GM18519 (cell line): ENCODE results near the gene GLCE.
"Not testable (repeated sequence)": the region's sequence is repeated elsewhere in the genome, so short reads cannot be mapped to it uniquely, and the experiment has no call there.

Experiments used
- ATAC-seq: cut with Tn5 transposase; IDR thresholded peaks from one replicate; pipeline ENCODE4 v1.9.1; 2021; ENCODE audit warnings: mild to moderate bottlenecking, moderate library complexity; ENCODE audit not compliant: unreplicated experiment, low FRiP score

Gene GLCE

DNA sequence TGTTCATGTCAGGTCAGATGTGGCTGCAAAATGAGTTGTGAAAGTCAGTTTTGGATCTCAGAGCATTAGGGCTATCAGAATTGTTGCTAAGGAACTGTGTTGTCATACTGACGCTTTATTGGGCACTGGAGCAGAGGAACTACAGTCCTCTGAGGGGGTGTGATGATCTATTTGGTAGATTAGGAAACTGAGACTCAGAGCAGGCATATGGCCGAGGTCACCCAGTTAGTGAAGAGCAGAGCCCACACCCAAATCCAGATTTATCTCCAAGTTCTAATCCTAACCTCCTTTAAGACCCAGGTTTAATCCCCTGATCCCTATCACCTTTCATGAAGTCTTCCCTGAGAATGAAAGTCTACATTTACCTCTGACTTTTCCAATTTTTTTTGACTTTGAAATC, 25.6 kb upstream of the GLCE start:
- no peak for ATAC-seq

DNA sequence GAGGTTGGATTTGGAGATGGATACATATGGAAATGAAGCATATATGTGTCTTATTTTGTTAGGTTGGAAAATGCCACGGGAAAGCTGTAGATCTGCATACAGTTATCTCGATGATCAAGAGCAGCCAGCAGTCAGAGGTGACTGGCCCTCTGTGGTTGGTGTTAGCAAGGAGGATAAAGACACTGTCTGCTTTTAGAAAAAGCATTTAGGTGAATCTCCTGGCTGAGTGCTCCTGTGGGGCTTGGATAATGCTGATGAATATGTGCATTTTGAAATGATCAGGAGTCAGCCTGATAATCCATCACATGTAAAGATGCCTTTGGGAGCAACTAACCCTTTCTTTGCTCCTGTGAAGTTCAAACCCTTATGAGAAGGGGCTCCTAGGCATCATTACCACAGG, 24.9 kb upstream of the GLCE start:
- no peak for ATAC-seq

DNA sequence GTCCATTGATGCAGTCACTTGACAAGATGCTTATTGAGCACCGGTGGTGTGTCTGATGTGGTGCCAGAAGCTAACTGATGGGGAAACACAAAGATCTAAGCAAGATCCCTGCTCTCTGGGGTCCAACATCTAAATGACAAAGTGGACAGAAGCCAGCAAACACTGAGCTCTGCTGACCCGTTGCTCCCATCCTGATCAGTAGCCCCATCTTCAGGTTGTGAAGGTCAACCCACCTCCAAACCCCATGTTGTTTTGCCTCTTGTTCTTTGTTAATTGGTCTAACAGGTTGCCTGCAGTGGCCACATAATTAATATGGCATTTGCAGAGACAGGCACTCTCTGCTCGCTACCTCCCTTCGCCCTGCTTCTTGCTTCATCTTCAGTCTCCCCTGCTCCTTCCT, 21.5 kb upstream of the GLCE start:
- ATAC-seq = no peak

DNA sequence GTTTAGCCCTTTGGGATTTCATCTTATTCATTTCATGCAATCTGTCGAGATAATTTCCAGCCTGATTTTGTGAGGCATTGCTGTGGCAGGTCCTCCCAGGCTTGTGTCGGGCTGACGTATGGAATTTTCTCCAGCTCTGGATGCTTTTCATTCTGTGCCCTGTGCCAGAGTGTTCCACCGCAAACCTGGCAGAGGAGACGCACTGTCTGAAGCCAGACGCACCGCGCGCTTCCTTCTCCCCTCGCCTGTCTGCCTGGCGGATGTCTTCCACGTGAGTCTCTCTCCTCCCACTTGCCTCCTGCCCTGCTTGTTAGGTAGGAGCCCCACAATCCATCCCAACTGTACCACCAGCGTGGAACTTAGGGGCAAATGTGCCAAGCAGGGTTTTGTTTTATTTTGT, 20.1 kb upstream of the GLCE start:
- no peak for ATAC-seq

DNA sequence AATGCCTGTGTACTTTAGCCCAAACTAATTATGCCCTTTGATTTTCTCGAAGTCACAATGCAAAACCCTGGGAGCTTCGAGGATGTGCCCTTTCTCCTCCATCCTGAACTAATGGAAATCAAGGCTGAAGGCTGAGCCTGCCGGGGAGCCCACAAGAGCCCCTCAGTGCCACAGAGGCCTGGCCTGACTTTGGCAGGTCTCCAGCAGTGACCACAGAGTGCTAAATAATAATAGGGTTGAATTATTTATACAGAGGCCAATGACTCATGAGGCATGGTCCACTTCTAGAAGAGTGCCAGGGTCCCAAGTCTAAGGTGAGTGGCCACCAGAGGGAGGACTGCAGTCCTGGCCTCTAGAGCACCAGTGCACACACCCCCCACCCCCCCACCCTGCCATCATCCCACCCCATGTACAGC, 19.1 kb upstream of the GLCE start:
- no peak for ATAC-seq

DNA sequence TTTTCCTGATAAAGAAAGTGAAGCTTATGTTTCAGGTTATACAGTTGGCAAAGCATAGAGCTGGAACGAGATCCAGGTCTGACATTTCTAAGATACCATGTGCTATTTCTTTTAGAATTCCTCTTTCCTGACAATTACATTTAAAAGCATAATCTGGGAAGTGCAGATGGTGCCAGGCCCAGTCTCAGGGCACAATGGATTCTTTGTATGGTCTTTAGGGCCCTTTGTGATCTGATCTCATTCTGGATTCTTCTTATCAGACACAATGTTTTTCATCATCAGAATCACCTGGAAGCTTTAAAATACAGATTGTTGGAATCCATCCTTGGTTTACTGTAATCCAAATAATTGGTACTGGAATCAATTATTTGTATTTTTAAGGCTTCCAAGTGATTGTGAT, 18.6 kb upstream of the GLCE start:
- no peak for ATAC-seq

DNA sequence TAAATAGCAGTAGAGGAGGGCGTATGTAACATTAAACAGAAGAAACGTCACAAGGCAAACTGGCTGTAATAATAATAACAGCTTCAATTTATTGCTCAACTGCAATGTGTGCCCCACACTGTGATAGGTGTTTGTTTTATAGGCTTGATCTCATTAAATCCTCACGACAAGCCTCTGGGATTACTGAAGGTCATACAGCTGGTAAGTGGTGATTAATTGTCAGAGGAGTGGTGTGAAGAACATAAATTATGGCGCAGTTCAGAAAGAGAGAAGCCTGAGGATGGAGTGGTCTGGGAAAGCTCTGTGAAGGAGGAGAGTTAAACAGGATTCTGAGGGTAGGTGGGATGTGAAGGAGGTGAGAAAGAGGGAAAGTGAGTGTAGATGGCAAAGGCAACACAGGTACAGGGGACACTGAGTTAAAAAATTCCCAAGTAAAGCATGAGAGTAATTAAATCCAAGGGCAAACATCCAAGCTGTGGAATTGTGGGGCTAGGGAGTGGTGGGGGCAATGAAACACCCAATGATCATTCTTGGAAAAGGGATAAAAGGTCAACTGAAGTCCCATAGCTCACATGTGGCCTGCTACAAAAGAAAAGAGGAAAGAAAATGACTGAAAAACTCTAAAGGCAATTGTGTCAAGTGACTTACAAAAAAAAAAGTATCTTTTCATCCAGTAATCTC, 16.5 kb upstream of the GLCE start:
- ATAC-seq = no peak

DNA sequence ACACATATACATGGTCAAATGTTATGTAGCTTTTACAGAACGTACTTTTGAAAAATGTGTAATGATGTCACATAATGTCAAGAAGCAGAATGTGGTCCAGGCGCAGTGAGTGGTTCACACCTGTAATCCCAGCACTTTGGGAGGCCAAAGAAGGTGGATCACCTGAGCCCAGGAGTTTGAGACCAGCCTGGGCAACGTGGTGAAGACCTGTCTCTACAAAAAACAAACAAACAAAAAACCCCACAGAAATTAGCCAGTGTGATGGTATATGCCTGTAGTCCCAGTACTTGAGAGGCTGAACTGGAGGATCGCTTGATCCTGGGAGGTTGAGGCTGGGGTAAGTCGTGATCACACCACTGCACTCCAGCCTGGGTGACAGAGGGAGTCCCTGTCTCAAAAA, 15.9 kb upstream of the GLCE start:
- no peak for ATAC-seq

DNA sequence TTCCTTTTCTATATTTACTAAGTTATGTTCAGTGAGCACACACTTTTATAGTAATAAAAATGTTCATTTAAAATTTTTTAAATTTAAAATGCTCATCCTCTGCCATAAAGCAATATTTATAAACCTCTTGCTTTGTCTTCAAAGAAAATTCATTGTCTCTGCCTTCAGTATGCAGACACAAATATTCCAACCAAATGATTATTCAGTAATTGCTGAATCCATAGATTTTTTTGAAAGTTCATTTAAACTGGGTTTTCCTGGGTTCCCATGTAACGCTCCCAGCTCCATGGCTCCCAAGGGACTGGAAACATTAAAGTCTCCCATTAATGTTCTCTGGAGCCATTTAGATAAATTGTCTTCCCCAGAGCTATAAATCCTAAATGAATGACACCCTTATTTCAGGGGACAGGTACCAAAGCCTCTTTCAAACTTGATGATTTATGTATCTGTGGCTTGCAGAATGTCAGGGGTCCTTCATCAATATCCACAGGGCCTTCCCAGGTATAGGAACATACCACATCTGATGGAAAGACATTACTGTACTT, 15.2 kb upstream of the GLCE start:
- no peak for ATAC-seq

DNA sequence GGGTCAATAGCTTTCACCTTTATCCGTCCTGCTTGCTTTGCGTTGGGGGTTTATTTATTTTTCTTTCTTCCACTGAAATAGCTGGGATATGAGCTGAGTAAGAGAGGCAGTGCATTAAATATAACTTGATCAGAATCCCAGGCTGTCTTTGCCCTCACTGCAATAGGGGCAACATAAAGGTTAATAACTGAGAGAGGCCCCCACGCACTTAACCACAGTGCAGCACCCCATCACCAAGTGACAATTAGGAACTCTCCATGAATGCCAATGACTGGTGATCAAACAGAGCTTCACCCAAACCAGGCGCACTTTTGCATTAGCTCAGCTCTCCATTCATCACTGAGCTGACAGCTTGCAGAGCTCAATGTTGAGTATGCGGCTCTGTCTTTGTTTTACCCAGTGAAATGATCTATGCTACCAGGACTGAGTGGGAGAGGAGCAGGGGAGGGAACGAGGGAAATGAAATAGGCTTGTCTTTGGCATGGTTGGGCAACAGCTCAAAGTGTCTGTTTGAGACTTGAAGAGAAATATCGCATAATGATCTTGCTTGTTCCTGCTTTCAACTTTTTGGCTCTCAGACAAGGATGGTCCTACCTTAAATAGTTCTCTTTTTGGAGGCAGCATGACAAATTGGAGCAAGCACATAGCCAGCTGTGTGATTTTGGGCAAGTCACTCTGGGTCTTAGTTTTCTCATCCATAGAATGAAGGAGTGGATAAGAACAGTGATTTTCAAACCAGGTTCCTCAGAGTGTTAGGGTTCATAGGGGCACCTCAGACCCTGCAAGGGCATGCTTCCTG, 14.5 kb upstream of the GLCE start:
- no peak for ATAC-seq

DNA sequence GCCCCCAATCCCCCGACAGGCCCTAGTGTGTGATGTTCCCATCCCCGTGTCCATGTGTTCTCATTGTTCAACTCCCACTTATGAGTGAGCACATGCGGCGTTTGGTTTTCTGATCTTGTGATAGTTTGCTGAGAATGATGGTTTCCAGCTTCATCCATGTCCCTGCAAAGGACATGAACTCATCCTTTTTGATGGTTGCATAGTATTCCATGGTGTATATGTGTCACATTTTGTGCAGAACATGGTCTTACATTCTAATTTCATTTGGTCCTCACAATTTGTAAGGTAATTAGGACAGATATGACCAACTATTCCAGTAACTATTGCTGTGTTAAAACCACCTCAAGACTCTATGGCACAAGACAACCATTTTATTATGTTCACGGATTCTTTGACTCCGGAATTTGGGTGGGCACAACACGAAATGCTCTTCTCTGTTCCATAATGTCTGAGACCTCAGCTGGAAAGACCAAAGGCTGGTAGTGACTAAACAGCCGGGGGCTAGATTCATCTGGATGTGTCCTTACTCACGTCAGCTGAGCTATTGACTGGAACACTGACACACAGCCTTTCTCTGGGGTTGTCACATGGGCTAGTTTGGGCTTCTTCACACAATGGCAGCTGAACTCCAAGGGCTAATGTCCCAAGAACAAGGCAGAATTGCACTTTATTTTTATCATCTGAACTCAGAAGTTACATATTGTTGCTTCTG, 13.6 kb upstream of the GLCE start:
- ATAC-seq = no peak

DNA sequence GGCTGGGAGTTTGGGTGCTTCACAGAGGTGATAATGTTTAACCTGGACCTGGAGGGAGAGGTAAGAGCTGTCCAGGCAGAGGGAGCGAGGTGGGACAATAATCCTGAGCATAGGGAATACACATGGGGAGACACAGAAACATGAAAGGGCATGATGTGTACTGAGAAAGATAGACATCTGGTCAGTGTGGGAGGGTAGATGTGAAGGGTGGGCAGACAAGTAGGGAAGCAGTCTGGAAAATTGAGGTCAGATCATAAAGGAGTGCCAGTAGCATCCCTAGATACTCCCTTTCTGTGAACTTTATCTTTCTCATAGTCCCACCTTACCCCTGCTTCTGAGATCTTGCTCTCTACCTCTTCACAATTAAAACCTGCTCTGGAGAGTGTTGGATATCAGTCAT, 12.0 kb upstream of the GLCE start:
- no peak for ATAC-seq

DNA sequence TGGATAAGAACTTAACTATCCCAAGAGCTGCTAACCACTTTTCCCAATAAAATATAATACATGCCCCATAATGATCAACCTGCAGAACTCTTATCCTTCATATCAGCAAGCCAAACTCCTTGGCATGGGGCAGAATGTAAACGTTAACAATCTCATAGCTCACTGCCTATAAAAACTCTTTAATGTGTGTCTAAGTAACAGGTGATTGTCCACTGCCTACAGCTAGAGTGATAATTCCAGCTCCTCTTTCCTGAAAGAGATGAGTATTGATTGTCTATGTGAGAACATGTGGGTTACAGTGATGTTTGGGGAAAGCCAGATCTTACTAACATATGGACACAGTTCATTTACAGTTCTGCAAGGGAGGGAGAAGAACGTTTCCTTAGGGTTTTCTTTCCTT, 11.3 kb upstream of the GLCE start:
- no peak for ATAC-seq

DNA sequence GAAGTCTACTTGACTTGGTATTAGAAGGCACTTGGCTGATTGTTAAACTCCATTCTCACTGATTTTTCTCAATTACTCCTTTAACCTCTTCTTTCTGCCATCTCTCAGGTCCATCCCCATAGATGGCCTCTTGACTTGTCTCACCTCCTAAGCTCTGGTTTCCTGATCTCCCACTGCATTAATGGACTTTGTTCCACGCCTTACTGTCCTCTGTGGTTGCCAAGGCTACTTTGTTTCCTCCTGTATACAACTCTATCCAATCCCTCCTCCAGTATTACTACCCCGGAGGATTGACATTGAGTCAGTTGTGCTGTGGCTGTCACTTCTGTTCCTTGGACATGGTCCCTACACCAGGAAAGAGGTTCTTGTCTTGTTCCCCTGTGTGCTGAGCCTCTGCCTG, 10.6 kb upstream of the GLCE start:
- ATAC-seq = no peak

DNA sequence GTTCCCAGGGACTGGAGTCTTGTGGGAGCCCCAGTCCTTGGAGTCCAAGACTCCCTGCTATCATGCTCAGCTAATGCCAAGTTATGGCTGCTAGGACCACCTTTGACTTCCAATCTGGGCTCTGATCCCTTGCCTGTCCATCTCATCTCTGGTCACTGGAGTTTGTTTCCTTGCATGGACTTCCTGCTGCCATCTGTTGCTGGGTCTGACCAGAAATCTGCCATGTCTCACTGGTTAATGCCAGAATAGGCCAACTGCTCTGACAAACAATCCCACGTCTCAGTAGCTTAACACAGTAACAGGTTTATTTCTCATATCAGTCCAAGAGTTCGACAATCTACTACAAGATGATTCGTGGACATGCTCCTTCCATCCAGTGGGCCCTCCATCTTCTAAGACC, 10.1 kb upstream of the GLCE start:
- no peak for ATAC-seq

DNA sequence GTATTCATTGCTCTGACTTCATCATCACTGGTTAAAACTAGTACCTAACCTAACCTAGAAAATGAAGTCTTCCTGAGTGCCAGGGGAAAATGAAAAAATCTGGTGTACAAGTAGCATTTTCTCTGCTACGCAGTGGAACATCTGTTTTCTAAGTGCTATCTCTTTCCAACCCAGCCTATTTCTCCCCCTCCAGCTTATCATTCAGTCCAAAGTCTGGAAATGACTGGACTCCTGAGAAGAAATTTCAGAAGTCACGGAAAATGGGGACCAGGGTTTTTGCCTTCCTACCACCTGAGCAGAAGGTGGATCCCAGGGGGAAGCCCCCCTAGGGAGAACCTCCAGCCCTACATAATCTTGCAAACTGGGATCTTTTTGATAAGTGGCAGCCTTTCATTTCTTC, 9.6 kb upstream of the GLCE start:
- no peak for ATAC-seq

DNA sequence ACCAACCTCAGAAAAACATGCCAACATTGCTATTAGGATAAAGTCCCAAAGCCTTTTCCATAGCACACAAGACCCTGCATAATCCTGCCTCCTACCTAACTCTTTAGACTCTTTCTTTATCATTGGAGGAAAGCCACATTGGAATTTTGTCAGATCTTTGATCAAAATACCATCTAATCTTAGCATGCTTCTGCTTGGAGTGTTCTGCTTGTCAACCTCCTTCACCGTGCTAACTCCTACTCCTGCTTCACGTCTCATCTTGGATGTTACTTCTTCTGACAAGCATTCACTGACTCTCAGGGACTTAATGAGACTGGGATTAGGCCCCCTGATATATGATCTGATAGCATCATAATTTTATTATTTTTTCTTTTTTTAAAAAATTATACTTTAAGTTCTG, 7.4 kb upstream of the GLCE start:
- no peak for ATAC-seq

DNA sequence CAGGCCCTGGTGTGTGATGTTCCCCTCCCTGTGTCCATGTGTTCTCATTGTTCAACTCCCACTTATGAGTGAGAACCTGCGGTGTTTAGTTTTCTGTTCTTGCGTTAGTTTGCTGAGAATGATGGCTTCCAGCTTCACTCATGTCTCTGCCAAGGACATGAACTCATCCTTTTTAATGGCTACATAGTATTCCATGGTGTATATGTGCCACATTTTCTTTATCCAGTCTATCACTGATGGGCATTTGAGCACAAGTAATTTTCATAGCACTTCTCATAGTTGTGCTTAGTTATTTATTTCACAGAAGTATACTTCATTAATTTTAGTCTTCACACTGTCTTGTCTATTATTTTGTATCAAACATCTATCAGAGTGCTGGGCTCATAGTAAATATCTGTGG, 6.8 kb upstream of the GLCE start:
- not testable (repeated sequence) for ATAC-seq

DNA sequence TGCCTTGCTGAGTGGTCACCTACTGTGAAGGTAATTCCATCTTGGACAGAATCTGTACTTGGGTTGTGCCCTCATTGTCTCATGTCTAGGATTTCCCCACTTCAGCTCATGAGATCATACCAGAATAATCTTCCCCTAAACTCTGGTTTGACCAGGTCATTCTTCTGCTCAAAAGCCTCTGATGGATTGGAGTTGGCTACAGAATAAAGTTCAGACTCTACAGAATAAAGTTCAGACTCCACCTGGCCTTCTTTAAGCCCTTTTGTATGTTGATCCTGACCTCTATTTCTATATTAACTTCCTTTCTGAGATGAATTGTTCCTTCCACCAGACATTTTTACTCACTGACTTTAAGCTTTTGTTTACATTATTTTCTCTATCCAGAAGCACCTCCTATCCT, 6.4 kb upstream of the GLCE start:
- ATAC-seq = no peak

DNA sequence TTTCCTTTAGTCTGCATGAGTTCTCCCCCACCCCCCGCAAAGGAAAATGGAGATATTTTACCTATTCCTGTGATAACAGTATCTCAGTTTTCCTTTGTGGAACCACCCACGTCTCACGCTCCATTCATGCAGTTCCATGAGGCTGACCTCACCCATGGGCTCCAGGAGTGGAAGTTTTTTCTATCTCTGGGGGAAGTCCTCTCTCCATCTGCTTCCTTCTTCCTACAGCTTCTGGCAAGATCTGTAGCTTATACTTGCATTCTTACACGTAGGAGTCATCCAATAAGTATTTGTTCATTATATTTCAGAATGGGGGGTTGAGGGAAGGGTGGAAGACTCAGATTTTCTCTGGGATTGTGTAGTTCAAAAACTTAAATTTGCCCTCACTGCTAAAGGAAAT, 5.8 kb upstream of the GLCE start:
- ATAC-seq = no peak

DNA sequence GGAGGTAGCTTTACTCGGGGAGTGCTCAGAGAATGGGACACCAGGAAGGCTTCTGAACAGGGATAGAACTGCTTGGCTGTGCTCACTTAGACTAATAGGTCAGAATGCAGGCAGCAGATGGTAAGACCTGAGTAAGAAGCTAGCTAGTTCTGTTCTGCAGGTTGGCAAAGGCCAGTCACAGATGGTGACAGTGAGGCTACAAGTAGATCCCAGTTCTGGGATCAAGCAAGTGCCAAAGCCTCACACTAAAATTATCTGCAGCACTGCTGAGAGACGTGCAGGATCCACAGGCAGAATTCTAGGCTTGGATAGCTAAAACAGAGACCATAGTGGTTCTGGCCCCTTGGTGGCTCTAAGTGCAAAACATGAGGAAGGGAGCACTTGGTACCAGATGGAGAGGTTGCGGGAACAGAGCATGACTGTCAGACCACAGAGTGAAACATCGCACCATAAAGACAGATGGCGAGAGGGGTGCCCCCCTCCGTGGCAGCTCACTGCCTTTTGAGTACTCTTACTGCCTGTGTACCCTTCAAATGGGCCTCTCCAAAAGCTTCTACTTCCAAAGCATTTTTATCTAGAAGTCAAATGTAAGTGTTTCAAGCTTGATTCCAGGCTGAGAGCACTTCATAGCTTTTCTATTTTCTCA, 3.6 kb upstream of the GLCE start:
- no peak for ATAC-seq
